Measurements from ENCODE around the gene MROH8. TPM values are rescaled to one million over a fixed set of nuclear protein-coding genes. Genes with fewer than 3 reads are reported as not detected.
"Not testable (repeated sequence)": the region's sequence is repeated elsewhere in the genome, so short reads cannot be mapped to it uniquely, and the experiment has no call there.

Gene MROH8
- polyA plus RNA-seq, 1 of the 3 experiments (the other 2 are of a cell fraction), result 3.5 TPM

DNA sequence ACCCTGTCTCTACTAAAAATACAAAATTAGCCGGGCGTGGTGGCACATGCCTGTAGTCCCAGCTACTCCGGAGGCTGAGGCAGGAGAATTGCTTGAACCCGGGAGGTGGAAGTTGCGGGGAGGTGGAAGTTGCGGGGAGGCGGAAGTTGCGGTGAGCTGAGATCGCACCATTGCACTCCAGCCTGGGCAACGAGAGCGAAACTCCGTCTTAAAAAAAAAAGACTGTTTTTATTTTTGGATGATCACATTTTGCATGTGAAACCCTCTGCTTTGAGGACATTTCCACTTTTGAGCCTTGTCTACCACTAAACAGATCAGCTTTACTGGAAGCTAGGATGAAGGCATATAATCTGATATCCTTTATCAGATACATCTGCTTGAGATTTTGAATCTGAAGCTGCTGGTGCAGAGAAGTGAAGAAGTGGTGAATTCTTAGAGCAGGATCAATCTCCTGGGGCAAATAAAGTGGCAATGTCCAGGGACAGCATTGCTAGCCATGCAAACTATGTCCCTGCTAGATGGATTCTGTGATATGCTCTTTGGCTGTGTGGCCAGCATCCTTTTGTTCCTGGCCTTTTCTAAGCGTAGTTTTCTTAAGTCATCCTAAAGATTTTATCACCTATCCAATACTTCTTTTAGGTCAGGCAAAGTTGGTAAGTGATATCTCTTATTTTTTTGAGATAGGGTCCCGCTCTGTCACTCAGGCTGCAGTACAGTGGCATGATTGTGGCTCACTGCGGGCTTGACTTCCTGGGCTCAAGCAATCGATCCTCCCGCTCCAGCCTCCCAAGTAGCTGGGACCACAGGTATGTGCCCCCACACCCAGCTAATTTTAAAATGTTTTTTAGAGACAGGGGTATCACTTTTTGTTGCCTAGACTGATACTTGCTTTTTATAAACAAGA, 106.8 kb downstream of the MROH8 start:
- Histone ChIP-seq H4K20me1 (ENCODE audit: insufficient read depth) (no peaks in the 10 kb centered on the region), H2AFZ (ENCODE audit: low read depth) (no peak overlapping the region), H3K4me1 (ENCODE audit: control insufficient read depth in 1 of 2, insufficient read depth in 2 of 2, low read depth in 1 of 2, low read length in 1 of 2) (no peaks in the 10 kb centered on the region), H3K27ac (ENCODE audit: low read depth in 2 of 2, low read length in 1 of 2) (no peak overlapping the region), H3K4me2 (no peak overlapping the region), H3K27me3 (ENCODE audit: insufficient read depth) (no peaks in the 10 kb centered on the region), H3K79me2 (ENCODE audit: insufficient read depth) (peaks cover 39% of the 10 kb centered on the region; the same call in 1 of the 2 replicates), H3K9ac (no peak overlapping the region), H3K9me3 (peaks cover 4% of the 10 kb centered on the region; the same call in 1 of the 2 replicates), H3F3A (replicated peaks; ENCODE audit: insufficient read depth) (no peaks in the 10 kb centered on the region), H3K9me2 (no peaks in the 10 kb centered on the region), H3K36me3 (replicated peaks in 1 of 2; ENCODE audit: control insufficient read depth in 1 of 2, insufficient read depth in 2 of 2, low read length in 1 of 2) (peaks cover 0 to 13% of the 10 kb centered on the region in 2 experiments), H3K4me3 (ENCODE audit: low read depth in 2 of 2, low read length in 1 of 2) (no peak overlapping the region)
- WGBS (ENCODE audit: low lambda C conversion rate), result 96% methylated on average over 17 of the region's 17 CpGs
- DNase-seq, result no peak
- POLR2A ChIA-PET, result no interaction called here
- TF ChIP-seq EZH2phosphoT487 (IDR thresholded peaks at IDR 0.05; ENCODE audit: borderline replicate concordance, low read depth) (no peak), GATA2 (CRISPR knock-in tag; IDR thresholded peaks at IDR 0.05) (no peak), MXI1 (IDR thresholded peaks at IDR 0.05; ENCODE audit: low read depth, low read length) (no peak), RXRA (IDR thresholded peaks at IDR 0.05; ENCODE audit: borderline replicate concordance, low read depth) (no peak), MEF2A (IDR thresholded peaks at IDR 0.05; ENCODE audit: borderline replicate concordance, low read depth) (no peak), SIN3A (IDR thresholded peaks at IDR 0.05; ENCODE audit: borderline replicate concordance, low read depth, low read length) (no peak), FOXJ3 (CRISPR knock-in tag; IDR thresholded peaks at IDR 0.05) (no peak)
- TF ChIP-seq, protein P1, sequence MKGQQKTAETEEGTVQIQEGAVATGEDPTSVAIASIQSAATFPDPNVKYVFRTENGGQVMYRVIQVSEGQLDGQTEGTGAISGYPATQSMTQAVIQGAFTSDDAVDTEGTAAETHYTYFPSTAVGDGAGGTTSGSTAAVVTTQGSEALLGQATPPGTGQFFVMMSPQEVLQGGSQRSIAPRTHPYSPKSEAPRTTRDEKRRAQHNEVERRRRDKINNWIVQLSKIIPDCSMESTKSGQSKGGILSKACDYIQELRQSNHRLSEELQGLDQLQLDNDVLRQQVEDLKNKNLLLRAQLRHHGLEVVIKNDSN (IDR thresholded peaks at IDR 0.05; ENCODE audit: borderline replicate concordance, low read depth), result no peak
- TF ChIP-seq, protein P2, sequence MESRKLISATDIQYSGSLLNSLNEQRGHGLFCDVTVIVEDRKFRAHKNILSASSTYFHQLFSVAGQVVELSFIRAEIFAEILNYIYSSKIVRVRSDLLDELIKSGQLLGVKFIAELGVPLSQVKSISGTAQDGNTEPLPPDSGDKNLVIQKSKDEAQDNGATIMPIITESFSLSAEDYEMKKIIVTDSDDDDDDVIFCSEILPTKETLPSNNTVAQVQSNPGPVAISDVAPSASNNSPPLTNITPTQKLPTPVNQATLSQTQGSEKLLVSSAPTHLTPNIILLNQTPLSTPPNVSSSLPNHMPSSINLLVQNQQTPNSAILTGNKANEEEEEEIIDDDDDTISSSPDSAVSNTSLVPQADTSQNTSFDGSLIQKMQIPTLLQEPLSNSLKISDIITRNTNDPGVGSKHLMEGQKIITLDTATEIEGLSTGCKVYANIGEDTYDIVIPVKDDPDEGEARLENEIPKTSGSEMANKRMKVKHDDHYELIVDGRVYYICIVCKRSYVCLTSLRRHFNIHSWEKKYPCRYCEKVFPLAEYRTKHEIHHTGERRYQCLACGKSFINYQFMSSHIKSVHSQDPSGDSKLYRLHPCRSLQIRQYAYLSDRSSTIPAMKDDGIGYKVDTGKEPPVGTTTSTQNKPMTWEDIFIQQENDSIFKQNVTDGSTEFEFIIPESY (IDR thresholded peaks at IDR 0.05; ENCODE audit: borderline replicate concordance, low read depth), result no peak
- TF ChIP-seq, protein P3, sequence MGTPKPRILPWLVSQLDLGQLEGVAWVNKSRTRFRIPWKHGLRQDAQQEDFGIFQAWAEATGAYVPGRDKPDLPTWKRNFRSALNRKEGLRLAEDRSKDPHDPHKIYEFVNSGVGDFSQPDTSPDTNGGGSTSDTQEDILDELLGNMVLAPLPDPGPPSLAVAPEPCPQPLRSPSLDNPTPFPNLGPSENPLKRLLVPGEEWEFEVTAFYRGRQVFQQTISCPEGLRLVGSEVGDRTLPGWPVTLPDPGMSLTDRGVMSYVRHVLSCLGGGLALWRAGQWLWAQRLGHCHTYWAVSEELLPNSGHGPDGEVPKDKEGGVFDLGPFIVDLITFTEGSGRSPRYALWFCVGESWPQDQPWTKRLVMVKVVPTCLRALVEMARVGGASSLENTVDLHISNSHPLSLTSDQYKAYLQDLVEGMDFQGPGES (IDR thresholded peaks at IDR 0.05; ENCODE audit: low read depth, low read length), result no peak
- CTCF ChIA-PET, result interaction anchor here (0.7 kb wide), 1 partner anchor 19 kb away, joined by 3 read pairs; no protein-coding TSS in a partner anchor

DNA sequence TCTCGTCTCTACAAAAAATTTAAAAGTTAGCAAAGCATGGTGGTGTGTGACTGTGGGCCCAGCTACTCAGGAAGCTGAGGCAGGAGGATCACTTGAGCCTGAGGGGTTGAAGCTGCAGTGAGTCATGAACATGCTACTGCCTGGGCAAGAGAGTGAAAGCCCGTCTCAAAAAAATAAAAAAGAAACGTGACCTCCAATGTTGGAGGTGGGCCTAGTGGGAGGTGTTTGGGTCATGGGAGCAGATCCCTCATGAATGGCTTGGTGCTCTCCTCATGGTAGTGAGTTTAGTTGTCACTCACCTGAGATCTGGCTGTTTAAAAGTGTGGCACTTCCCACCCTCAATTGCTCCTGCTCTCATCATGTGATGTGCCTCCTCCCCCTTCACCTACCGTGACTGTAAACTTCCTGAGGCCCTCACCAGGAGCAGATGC, 107.9 kb downstream of the MROH8 start:
- H3K9me2 ChIP-seq, result no peaks in the 10 kb centered on the region
- POLR2A ChIA-PET, result no interaction called here
- no peaks in the 10 kb centered on the region for H3F3A ChIP-seq (replicated peaks; ENCODE audit: insufficient read depth)
- H3K9ac ChIP-seq, result no peak overlapping the region
- H3K27me3 ChIP-seq (ENCODE audit: insufficient read depth), result no peaks in the 10 kb centered on the region
- peaks cover 3 to 24% of the 10 kb centered on the region in 2 experiments for H3K36me3 ChIP-seq (replicated peaks in 1 of 2; ENCODE audit: control insufficient read depth in 1 of 2, insufficient read depth in 2 of 2, low read length in 1 of 2)
- H3K4me3 ChIP-seq (ENCODE audit: low read depth in 2 of 2, low read length in 1 of 2), result no peak overlapping the region
- no peak for TF ChIP-seq YY1 (IDR thresholded peaks at IDR 0.05; ENCODE audit: low read depth)
- no peak for TF ChIP-seq POLR2AphosphoS5 (IDR thresholded peaks at IDR 0.05; ENCODE audit: low read depth, low read length)
- TF ChIP-seq NRF1 (IDR thresholded peaks at IDR 0.05; ENCODE audit: low read depth, low read length), result no peak
- TF ChIP-seq CHD2 (IDR thresholded peaks at IDR 0.05; ENCODE audit: low read length, partially characterized antibody), result no peak
- TF ChIP-seq FOSL2 (IDR thresholded peaks at IDR 0.05; ENCODE audit: borderline replicate concordance, low read depth), result no peak
- no peak for TF ChIP-seq ELF1 (IDR thresholded peaks at IDR 0.05)
- no peak for TF ChIP-seq RXRA (IDR thresholded peaks at IDR 0.05; ENCODE audit: borderline replicate concordance, low read depth)
- no peak for TF ChIP-seq RAD21 (IDR thresholded peaks at IDR 0.05; ENCODE audit: low read length)
- WGBS (ENCODE audit: low lambda C conversion rate), result 91% methylated on average over 4 of the region's 4 CpGs
- no peaks in the 10 kb centered on the region for H4K20me1 ChIP-seq (ENCODE audit: insufficient read depth)
- no peaks in the 10 kb centered on the region for H3K4me1 ChIP-seq (ENCODE audit: control insufficient read depth in 1 of 2, insufficient read depth in 2 of 2, low read depth in 1 of 2, low read length in 1 of 2)
- H3K79me2 ChIP-seq (ENCODE audit: insufficient read depth), result peaks cover 39% of the 10 kb centered on the region; the same call in 1 of the 2 replicates
- DNase-seq, result no peak
- H3K4me2 ChIP-seq, result no peak overlapping the region
- no peak overlapping the region for H3K27ac ChIP-seq (ENCODE audit: low read depth in 2 of 2, low read length in 1 of 2)
- peaks cover 4% of the 10 kb centered on the region; the same call in 1 of the 2 replicates for H3K9me3 ChIP-seq
- CTCF ChIA-PET, result interaction anchor here (1.4 kb wide), 1 partner anchor 107 kb away, joined by 3 read pairs; no protein-coding TSS in a partner anchor
- no peak overlapping the region for H2AFZ ChIP-seq (ENCODE audit: low read depth)

DNA sequence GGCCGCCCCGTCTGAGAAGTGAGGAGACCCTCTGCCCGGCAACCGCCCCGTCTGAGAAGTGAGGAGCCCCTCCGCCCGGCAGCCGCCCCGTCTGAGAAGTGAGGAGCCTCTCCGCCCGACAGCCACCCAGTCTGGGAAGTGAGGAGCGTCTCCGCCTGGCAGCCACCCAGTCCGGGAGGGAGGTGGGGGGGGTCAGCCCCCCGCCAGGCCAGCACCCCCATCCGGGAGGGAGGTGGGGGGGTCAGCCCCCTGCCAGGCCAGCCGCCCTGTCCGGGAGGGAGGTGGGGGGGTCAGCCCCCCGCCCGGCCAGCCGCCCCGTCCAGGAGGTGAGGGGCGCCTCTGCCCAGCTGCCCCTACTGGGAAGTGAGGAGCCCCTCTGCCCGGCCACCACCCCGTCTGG, 109.8 kb downstream of the MROH8 start:
- CTCF ChIA-PET; H3K27ac ChIP-seq (ENCODE audit: low read depth in 2 of 2, low read length in 1 of 2); H3F3A ChIP-seq (replicated peaks; ENCODE audit: insufficient read depth); H3K4me1 ChIP-seq (ENCODE audit: control insufficient read depth in 1 of 2, insufficient read depth in 2 of 2, low read depth in 1 of 2, low read length in 1 of 2); H3K4me3 ChIP-seq (ENCODE audit: low read depth in 2 of 2, low read length in 1 of 2); H2AFZ ChIP-seq (ENCODE audit: low read depth); H3K9ac ChIP-seq; H3K27me3 ChIP-seq (ENCODE audit: insufficient read depth); H3K4me2 ChIP-seq; DNase-seq; POLR2A ChIA-PET; H4K20me1 ChIP-seq (ENCODE audit: insufficient read depth); H3K9me3 ChIP-seq; H3K9me2 ChIP-seq: not testable (repeated sequence)
- H3K36me3 ChIP-seq (replicated peaks in 1 of 2; ENCODE audit: control insufficient read depth in 1 of 2, insufficient read depth in 2 of 2, low read length in 1 of 2), result peaks cover 5 to 31% of the 10 kb centered on the region in 2 experiments
- 90% methylated on average over 15 of the region's 25 CpGs for WGBS (ENCODE audit: low lambda C conversion rate)
- peaks cover 28% of the 10 kb centered on the region; the same call in 1 of the 2 replicates for H3K79me2 ChIP-seq (ENCODE audit: insufficient read depth)
